ENCODE data around the gene UPF2.

DNA sequence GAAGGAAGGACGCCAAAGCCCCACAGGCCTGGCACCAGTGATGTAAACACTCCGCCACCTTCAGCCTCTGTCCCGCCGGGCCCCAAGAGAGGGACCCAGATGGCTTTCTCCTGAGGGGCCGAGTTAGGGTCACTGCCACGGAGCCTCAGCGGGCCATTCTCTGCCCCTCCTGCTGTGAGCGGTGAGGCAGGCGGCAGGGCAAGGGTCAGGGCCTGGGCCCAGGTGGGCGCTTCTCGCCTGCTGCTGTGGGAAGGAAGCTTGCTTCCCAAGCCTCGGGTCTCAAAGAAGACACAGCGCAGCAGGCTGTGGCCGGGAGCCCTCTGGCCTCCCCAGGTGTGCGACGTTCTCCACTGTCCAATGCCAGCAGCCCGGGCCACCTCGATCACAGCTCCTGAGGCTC, 134.7 kb downstream of the UPF2 start:
- no peak for TF ChIP-seq POLR2A (IDR thresholded peaks at IDR 0.05; ENCODE audit: extremely low read depth, insufficient read length)
- no peak for TF ChIP-seq CTCF (IDR thresholded peaks at IDR 0.05; ENCODE audit: low read depth, low read length)
- TF ChIP-seq MAX (IDR thresholded peaks at IDR 0.05; ENCODE audit: low read depth, low read length), result no peak
- TF ChIP-seq MYC (IDR thresholded peaks at IDR 0.05; ENCODE audit: low read depth, low read length), result no peak

Data from NB4 (cell line).